ENCODE data around the gene DACH1. TPM values are rescaled to one million over a fixed set of nuclear protein-coding genes. Genes with fewer than 3 reads are reported as not detected.

Gene DACH1
- total and polyA plus RNA-seq, 2 of the 8 experiments (the other 6 are each of a cell fraction or from before 2014, with no cell fraction given): 0.12 to 0.67 TPM

- TF ChIP-seq SUZ12 (IDR thresholded peaks at IDR 0.05; ENCODE audit: low read length): no peak
- no peak for TF ChIP-seq KDM4A (IDR thresholded peaks at IDR 0.05; ENCODE audit: low read depth, low read length, severe bottlenecking)
- TF ChIP-seq ASH2L (IDR thresholded peaks at IDR 0.05; ENCODE audit: low read length): no peak
- TF ChIP-seq TBP (IDR thresholded peaks at IDR 0.05; ENCODE audit: low read depth, low read length): no peak
These were observed 376.0 kb downstream of the DACH1 start (continued) for GRCh38 chr13:71491010-71491409.

All from H1 (cell line).